ENCODE measurements around the gene RNF181. TPM values are rescaled to one million over a fixed set of nuclear protein-coding genes. Genes with fewer than 3 reads are reported as not detected.
A peak's percentile ranks its signal among the peaks of the same experiment; 100 is the strongest.

Gene RNF181
- total and polyA plus RNA-seq, 2 of the 8 experiments (the other 6 are each of a cell fraction or from before 2014, with no cell fraction given), result 97.2 to 514 TPM

GRCh38 chr2:85577386-85578242, 17.9 kb upstream of the RNF181 start, which contains the start of gene VAMP8:
Gene VAMP8, plus strand, starts transcription at chr2:85577586. Its CDS starts 61 bp downstream, at chr2:85577647.
- H2AK5ac ChIP-seq (ENCODE audit: low read depth, low read length), result no peak within 1 kb of the TSS
- no peak within 1 kb of the TSS for H3K14ac ChIP-seq (ENCODE audit: insufficient read length)
- no peak within 1 kb of the TSS for H2AFZ ChIP-seq (ENCODE audit: low read length)
- no peak for FAIRE-seq
- peaks cover 2% of the 10 kb centered on the region; the same call in 1 of the 2 replicates for H3K23me2 ChIP-seq (ENCODE audit: low read depth, low read length)
- H3K4me2 ChIP-seq (ENCODE audit: insufficient read depth in 1 of 2, low read depth in 2 of 2, low read length in 2 of 2), result peak within 1 kb of the TSS; percentile 78 to 79
- H3K9me3 ChIP-seq (ENCODE audit: insufficient read depth in 2 of 2, low read depth in 1 of 2, low read length in 1 of 2), result no peaks in the 10 kb centered on the region
- DNase-seq (ENCODE audit: low read depth in 1 of 2, low spot score in 2 of 2), result peak; percentile 53 to 80
- peak within 1 kb of the TSS; percentile 17 for H3K56ac ChIP-seq (replicated peaks; ENCODE audit: insufficient read length, low read depth, low read length)
- H4K91ac ChIP-seq (replicated peaks; ENCODE audit: insufficient read length, low read length), result peak within 1 kb of the TSS; percentile 34
- peak within 1 kb of the TSS; percentile 48; the same call in 1 of the 2 replicates for H3K18ac ChIP-seq (ENCODE audit: extremely low read depth, low read length)
- H3K27me3 ChIP-seq (replicated peaks in 1 of 4; ENCODE audit: control insufficient read depth in 3 of 4, extremely low read depth in 1 of 4, insufficient read depth in 3 of 4, low read length in 3 of 4), result peaks cover 0 to 13% (median under 1%) of the 10 kb centered on the region in 4 experiments; a peak in 1 of 7 replicates
- H4K8ac ChIP-seq (ENCODE audit: extremely low read depth, insufficient read depth, low read length), result 0 out of 2 replicates have a peak within 1 kb of the TSS, but pooled peaks have one; percentile 68
- H3K27ac ChIP-seq (ENCODE audit: low read depth, low read length), result no peak within 1 kb of the TSS
- no peaks in the 10 kb centered on the region for H3K36me3 ChIP-seq (ENCODE audit: control insufficient read depth in 2 of 4, insufficient read depth in 4 of 4, low read length in 3 of 4)
- 0 out of 2 replicates have a peak within 1 kb of the TSS, but pooled peaks have one; percentile 61 for H2BK15ac ChIP-seq (ENCODE audit: low read length)
- no peak within 1 kb of the TSS for H4K5ac ChIP-seq (ENCODE audit: insufficient read length, low read depth, low read length)
- peak within 1 kb of the TSS; percentile 32 to 62 (median 41); a peak in 6 of 8 replicates for H3K4me3 ChIP-seq (ENCODE audit: extremely low read depth in 1 of 4, insufficient read depth in 2 of 4, low read depth in 3 of 4, low read length in 4 of 4)
- H2BK12ac ChIP-seq (ENCODE audit: low read depth, low read length), result 0 out of 2 replicates have a peak within 1 kb of the TSS, but pooled peaks have one; percentile 33
- H3K9ac ChIP-seq (replicated peaks in 1 of 4; ENCODE audit: extremely low read depth in 1 of 4, low read depth in 3 of 4, low read length in 3 of 4), result peak within 1 kb of the TSS in 1 of 4 experiments; percentile 34; a peak in 3 of 7 replicates
- 10% methylated on average over 17 of the region's 19 CpGs; no CpG with 5 or more reads in 1 of the 2 experiments for WGBS, 2 experiments (ENCODE audit: extremely low coverage in 1 of 2, insufficient coverage in 1 of 2, insufficient read length in 1 of 2, insufficient replicate concordance in 2 of 2, low coverage in 1 of 2, low lambda C conversion rate in 2 of 2, missing lambda C conversion rate in 1 of 2)
- CTCF ChIA-PET (ENCODE audit: partially characterized antibody), result interaction anchor here (0.6 to 1.9 kb wide), 4 partner anchors 14 to 185 kb away, joined by 3 to 7 read pairs (median 4); no protein-coding TSS in a partner anchor
- peaks cover 2 to 14% (median 7%) of the 10 kb centered on the region in 4 experiments for H3K4me1 ChIP-seq (replicated peaks in 1 of 4; ENCODE audit: control insufficient read depth in 3 of 4, insufficient read depth in 4 of 4, low read length in 3 of 4)
- H2BK120ac ChIP-seq (replicated peaks; ENCODE audit: low read depth, low read length), result no peak within 1 kb of the TSS
- H3K23ac ChIP-seq (ENCODE audit: insufficient read length), result no peak within 1 kb of the TSS
- no peak within 1 kb of the TSS for H3K4ac ChIP-seq (replicated peaks; ENCODE audit: insufficient read length, low read depth, low read length)
- peak within 1 kb of the TSS; percentile 78; the same call in 1 of the 2 replicates for H2BK5ac ChIP-seq (ENCODE audit: low read depth, low read length)
- H3K79me1 ChIP-seq (ENCODE audit: low read depth, low read length), result no peaks in the 10 kb centered on the region; the same call in 1 of the 2 replicates
- H4K20me1 ChIP-seq (replicated peaks in 1 of 2; ENCODE audit: control insufficient read depth in 1 of 2, insufficient read depth in 2 of 2, low read length in 2 of 2), result no peaks in the 10 kb centered on the region
- no peak within 1 kb of the TSS for H2BK20ac ChIP-seq (ENCODE audit: low read length)
- POLR2A ChIA-PET (ENCODE audit: partially characterized antibody), result interaction anchor here (0.6 to 4.1 kb wide), 17 partner anchors 10 to 491 kb away, joined by 3 to 28 read pairs (median 5); partner anchors contain the start of genes C2orf68, ELMOD3, GGCX and MAT2A
- no peaks in the 10 kb centered on the region for H3K79me2 ChIP-seq (ENCODE audit: control insufficient read depth in 1 of 2, insufficient read depth in 2 of 2, low read length in 2 of 2)
- no peak for TF ChIP-seq MAFK (IDR thresholded peaks at IDR 0.05; ENCODE audit: low read depth, low read length)
- no peak for TF ChIP-seq KDM4A (IDR thresholded peaks at IDR 0.05; ENCODE audit: low read depth, low read length, severe bottlenecking)
- no peak for TF ChIP-seq CTBP2 (IDR thresholded peaks at IDR 0.05; ENCODE audit: borderline replicate concordance, insufficient read depth, insufficient read length, low read length)
- TF ChIP-seq POLR2A (IDR thresholded peaks at IDR 0.05; ENCODE audit: control extremely low read depth in 1 of 2, low read depth in 2 of 2, low read length in 2 of 2), result 0 out of 3 replicates have a peak, but pooled peaks of 1 of the 2 experiments have one; percentile 19
- TF ChIP-seq, protein P1, sequence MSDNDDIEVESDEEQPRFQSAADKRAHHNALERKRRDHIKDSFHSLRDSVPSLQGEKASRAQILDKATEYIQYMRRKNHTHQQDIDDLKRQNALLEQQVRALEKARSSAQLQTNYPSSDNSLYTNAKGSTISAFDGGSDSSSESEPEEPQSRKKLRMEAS (IDR thresholded peaks at IDR 0.05), result no peak
- TF ChIP-seq EP300 (IDR thresholded peaks at IDR 0.05; ENCODE audit: borderline replicate concordance in 1 of 2, low read depth in 2 of 2, low read length in 2 of 2), result no peak
- TF ChIP-seq EZH2 (IDR thresholded peaks at IDR 0.05; ENCODE audit: low read depth, low read length, severe bottlenecking), result no peak
- no peak for TF ChIP-seq POLR2AphosphoS5 (IDR thresholded peaks at IDR 0.05; ENCODE audit: low read depth, low read length)
- peak; percentile 31 to 55; a peak in 1 of 4 replicates for TF ChIP-seq SIN3A (conservative IDR thresholded peaks at IDR 0.05 in 1 of 2, IDR thresholded peaks at IDR 0.05 in 1 of 2; ENCODE audit: low read depth in 1 of 2, low read length in 2 of 2)

Measured in H1 (cell line).